ENCODE data around the gene PTPRG. TPM values are rescaled to one million over a fixed set of nuclear protein-coding genes. Genes with fewer than 3 reads are reported as not detected.
A peak's percentile ranks its signal among the peaks of the same experiment; 100 is the strongest.

PTPRG gene
- total and polyA plus RNA-seq, 10 of the 15 experiments (the other 5 are each of a cell fraction or from before 2014, with no cell fraction given): 0.29 to 20.7 (median 1.4) TPM

- TF ChIP-seq, protein P1, sequence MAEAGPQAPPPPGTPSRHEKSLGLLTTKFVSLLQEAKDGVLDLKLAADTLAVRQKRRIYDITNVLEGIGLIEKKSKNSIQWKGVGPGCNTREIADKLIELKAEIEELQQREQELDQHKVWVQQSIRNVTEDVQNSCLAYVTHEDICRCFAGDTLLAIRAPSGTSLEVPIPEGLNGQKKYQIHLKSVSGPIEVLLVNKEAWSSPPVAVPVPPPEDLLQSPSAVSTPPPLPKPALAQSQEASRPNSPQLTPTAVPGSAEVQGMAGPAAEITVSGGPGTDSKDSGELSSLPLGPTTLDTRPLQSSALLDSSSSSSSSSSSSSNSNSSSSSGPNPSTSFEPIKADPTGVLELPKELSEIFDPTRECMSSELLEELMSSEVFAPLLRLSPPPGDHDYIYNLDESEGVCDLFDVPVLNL (IDR thresholded peaks at IDR 0.05; ENCODE audit: low read depth, low read length): no peak
- TF ChIP-seq SUZ12 (IDR thresholded peaks at IDR 0.05; ENCODE audit: unreplicated experiment): no peak
- no peak for TF ChIP-seq ZZZ3 (IDR thresholded peaks at IDR 0.05; ENCODE audit: control insufficient read depth, insufficient read length, low read depth)
- no peak for TF ChIP-seq PAX8 (IDR thresholded peaks at IDR 0.05)
- no peak for TF ChIP-seq POU2F2 (IDR thresholded peaks at IDR 0.05; ENCODE audit: borderline replicate concordance, low read depth, low read length)
- TF ChIP-seq SMC3 (IDR thresholded peaks at IDR 0.05; ENCODE audit: borderline replicate concordance, low read length): no peak
- TF ChIP-seq MYB (IDR thresholded peaks at IDR 0.05; ENCODE audit: borderline replicate concordance, low read depth, low read length): peak; percentile 28; the same call in 1 of the 2 replicates
- peak; percentile 35; the same call in 1 of the 2 replicates for TF ChIP-seq MTA3 (IDR thresholded peaks at IDR 0.05; ENCODE audit: borderline replicate concordance, low read length)
- no peak for TF ChIP-seq LARP7 (IDR thresholded peaks at IDR 0.05)
- TF ChIP-seq ZNF622 (IDR thresholded peaks at IDR 0.05): no peak
- no peak for TF ChIP-seq ZBTB4 (CRISPR knock-in tag; IDR thresholded peaks at IDR 0.05)
- peak; percentile 58; the same call in 1 of the 2 replicates for TF ChIP-seq JUND (IDR thresholded peaks at IDR 0.05; ENCODE audit: low read depth, low read length)
- TF ChIP-seq WRNIP1 (IDR thresholded peaks at IDR 0.05; ENCODE audit: borderline replicate concordance, low read depth, low read length): no peak
- TF ChIP-seq NFYB (IDR thresholded peaks at IDR 0.05; ENCODE audit: insufficient read depth, low read depth, low read length): no peak
- TF ChIP-seq SRF (IDR thresholded peaks at IDR 0.05; ENCODE audit: low read depth in 2 of 2, low read length in 2 of 2): no peak
- no peak for TF ChIP-seq SREBF2 (IDR thresholded peaks at IDR 0.05; ENCODE audit: low read length)
- no peak for TF ChIP-seq MYC (IDR thresholded peaks at IDR 0.05; ENCODE audit: insufficient read depth, insufficient read length, insufficient replicate concordance, low read length, severe bottlenecking)
- no peak for TF ChIP-seq HDGF (IDR thresholded peaks at IDR 0.05)
- no peak for TF ChIP-seq YY1 (IDR thresholded peaks at IDR 0.05; ENCODE audit: low read depth, low read length)
- peak; percentile 94 for TF ChIP-seq ATF7 (IDR thresholded peaks at IDR 0.05; ENCODE audit: low read depth)
- no peak for TF ChIP-seq EZH2 (IDR thresholded peaks at IDR 0.05; ENCODE audit: borderline replicate concordance, control insufficient read depth, low read depth, low read length)
- no peak for TF ChIP-seq EGR1 (IDR thresholded peaks at IDR 0.05; ENCODE audit: borderline replicate concordance in 1 of 2, low read depth in 2 of 2, low read length in 2 of 2)
- TF ChIP-seq DPF2 (IDR thresholded peaks at IDR 0.05): peak; percentile 97
- no peak for TF ChIP-seq KAT2A (conservative IDR thresholded peaks at IDR 0.05; ENCODE audit: control insufficient read depth, low read depth, low read length)
- peak; percentile 76 for TF ChIP-seq JUNB (IDR thresholded peaks at IDR 0.05)
- TF ChIP-seq, protein P2, sequence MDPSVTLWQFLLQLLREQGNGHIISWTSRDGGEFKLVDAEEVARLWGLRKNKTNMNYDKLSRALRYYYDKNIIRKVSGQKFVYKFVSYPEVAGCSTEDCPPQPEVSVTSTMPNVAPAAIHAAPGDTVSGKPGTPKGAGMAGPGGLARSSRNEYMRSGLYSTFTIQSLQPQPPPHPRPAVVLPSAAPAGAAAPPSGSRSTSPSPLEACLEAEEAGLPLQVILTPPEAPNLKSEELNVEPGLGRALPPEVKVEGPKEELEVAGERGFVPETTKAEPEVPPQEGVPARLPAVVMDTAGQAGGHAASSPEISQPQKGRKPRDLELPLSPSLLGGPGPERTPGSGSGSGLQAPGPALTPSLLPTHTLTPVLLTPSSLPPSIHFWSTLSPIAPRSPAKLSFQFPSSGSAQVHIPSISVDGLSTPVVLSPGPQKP (IDR thresholded peaks at IDR 0.05; ENCODE audit: low read depth, low read length): no peak
These were observed 333.9 kb downstream of the PTPRG start (continued) for GRCh38 chr3:61894988-61895935.
